ENCODE results near the gene GLS.
"Not testable (repeated sequence)": the region's sequence is repeated elsewhere in the genome, so short reads cannot be mapped to it uniquely, and the experiment has no call there.

GLS gene

GRCh38 chr2:190880378-190881083 is at the start of gene GLS:
TSS of gene GLS (plus strand) at chr2:190880821. CDS start at chr2:190881085, 264 bp downstream.
- peak; percentile 85 for ATAC-seq
- DNase-seq = peak; percentile 95

GRCh38 chr2:190831941-190832340 is 48.7 kb upstream of the GLS start:
- no peak for ATAC-seq
- DNase-seq = no peak

GRCh38 chr2:190834890-190835208 is 45.8 kb upstream of the GLS start:
- ATAC-seq (no peak), DNase-seq (no peak)

GRCh38 chr2:190835303-190835930 is 45.2 kb upstream of the GLS start:
- no peak for ATAC-seq
- DNase-seq = no peak

GRCh38 chr2:190836767-190837166 is 43.9 kb upstream of the GLS start:
- DNase-seq (no peak), ATAC-seq (no peak)

- DNase-seq (no peak), ATAC-seq (no peak)
These were observed 43.2 kb upstream of the GLS start for GRCh38 chr2:190837420-190837819.

- DNase-seq = no peak
- no peak for ATAC-seq
These were observed 42.7 kb upstream of the GLS start for GRCh38 chr2:190837952-190838361.

GRCh38 chr2:190838492-190838910 is 42.1 kb upstream of the GLS start:
- ATAC-seq = peak; percentile 89

GRCh38 chr2:190840569-190841172 is 40.0 kb upstream of the GLS start:
- no peak for ATAC-seq
- DNase-seq = no peak

More at GRCh38 chr2:190838492-190838910, 42.1 kb upstream of the GLS start:
- peak; percentile 52 for DNase-seq

- no peak for DNase-seq
- peak; percentile 25 for ATAC-seq
These were observed 38.7 kb upstream of the GLS start for GRCh38 chr2:190841707-190842505.

GRCh38 chr2:190842606-190843104 is 38.0 kb upstream of the GLS start:
- no peak for DNase-seq
- no peak for ATAC-seq

- peak; percentile 52 for DNase-seq
- ATAC-seq = peak; percentile 91
These were observed 36.5 kb upstream of the GLS start for GRCh38 chr2:190843890-190844699.

- DNase-seq (no peak), ATAC-seq (no peak)
These were observed 35.8 kb upstream of the GLS start for GRCh38 chr2:190844700-190845401.

- ATAC-seq (no peak), DNase-seq (peak; percentile 27)
These were observed 33.9 kb upstream of the GLS start for GRCh38 chr2:190846746-190847145.

- no peak for DNase-seq
- no peak for ATAC-seq
These were observed 33.0 kb upstream of the GLS start for GRCh38 chr2:190847504-190848081.

GRCh38 chr2:190849774-190850173 is 30.8 kb upstream of the GLS start:
- DNase-seq (no peak), ATAC-seq (no peak)

GRCh38 chr2:190853022-190853421 is 27.6 kb upstream of the GLS start:
- not testable (repeated sequence) for ATAC-seq, DNase-seq

- ATAC-seq (no peak), DNase-seq (no peak)
These were observed 26.9 kb upstream of the GLS start for GRCh38 chr2:190853531-190854383.

GRCh38 chr2:190854726-190855125 is 25.9 kb upstream of the GLS start:
- ATAC-seq = no peak
- no peak for DNase-seq

- no peak for ATAC-seq
These were observed 25.4 kb upstream of the GLS start for GRCh38 chr2:190855245-190855644.

More at GRCh38 chr2:190855245-190855644, 25.4 kb upstream of the GLS start:
- no peak for DNase-seq

Measured in stimulated activated naive CD8-positive, alpha-beta T cell treated with anti-CD3 and anti-CD28 coated beads, Interleukin-15, Interleukin-2, amounts not matched to agents 100 U/mL and 50 U/mL, for 24 hours (primary cell).